ENCODE results near the gene SGPL1.
"Not testable (repeated sequence)": the region's sequence is repeated elsewhere in the genome, so short reads cannot be mapped to it uniquely, and the experiment has no call there.

Gene SGPL1

DNA sequence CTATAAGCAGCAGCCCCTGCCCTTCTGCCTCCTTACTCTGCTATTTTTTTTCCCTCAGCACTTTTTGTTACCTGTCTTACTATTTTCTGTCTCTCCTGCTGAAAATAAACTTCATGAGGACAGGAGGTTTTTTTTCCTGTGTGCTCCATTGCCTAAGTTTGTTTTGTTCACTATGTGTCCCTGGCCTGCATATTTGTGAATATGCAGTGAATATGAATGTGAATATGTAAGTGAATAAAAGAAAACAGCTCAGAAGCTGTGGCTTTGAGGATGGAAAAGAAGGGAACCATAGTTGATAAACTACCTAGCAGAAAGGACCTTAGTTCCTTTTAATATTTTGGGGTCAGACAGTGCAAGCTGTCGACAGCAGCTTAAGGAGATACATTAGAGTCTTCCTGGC lies 37.7 kb downstream of the SGPL1 start:
- TF ChIP-seq, protein P1, sequence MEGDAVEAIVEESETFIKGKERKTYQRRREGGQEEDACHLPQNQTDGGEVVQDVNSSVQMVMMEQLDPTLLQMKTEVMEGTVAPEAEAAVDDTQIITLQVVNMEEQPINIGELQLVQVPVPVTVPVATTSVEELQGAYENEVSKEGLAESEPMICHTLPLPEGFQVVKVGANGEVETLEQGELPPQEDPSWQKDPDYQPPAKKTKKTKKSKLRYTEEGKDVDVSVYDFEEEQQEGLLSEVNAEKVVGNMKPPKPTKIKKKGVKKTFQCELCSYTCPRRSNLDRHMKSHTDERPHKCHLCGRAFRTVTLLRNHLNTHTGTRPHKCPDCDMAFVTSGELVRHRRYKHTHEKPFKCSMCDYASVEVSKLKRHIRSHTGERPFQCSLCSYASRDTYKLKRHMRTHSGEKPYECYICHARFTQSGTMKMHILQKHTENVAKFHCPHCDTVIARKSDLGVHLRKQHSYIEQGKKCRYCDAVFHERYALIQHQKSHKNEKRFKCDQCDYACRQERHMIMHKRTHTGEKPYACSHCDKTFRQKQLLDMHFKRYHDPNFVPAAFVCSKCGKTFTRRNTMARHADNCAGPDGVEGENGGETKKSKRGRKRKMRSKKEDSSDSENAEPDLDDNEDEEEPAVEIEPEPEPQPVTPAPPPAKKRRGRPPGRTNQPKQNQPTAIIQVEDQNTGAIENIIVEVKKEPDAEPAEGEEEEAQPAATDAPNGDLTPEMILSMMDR (IDR thresholded peaks at IDR 0.05; ENCODE audit: insufficient read depth, low read length, poor library complexity, severe bottlenecking), result no peak
- no peaks in the 10 kb centered on the region; the same call in none of the 2 replicates for H3K36me3 ChIP-seq (ENCODE audit: control insufficient read depth, insufficient read depth, low read length)
- H3K4me3 ChIP-seq (replicated peaks; ENCODE audit: low read depth, low read length), result no peak overlapping the region

DNA sequence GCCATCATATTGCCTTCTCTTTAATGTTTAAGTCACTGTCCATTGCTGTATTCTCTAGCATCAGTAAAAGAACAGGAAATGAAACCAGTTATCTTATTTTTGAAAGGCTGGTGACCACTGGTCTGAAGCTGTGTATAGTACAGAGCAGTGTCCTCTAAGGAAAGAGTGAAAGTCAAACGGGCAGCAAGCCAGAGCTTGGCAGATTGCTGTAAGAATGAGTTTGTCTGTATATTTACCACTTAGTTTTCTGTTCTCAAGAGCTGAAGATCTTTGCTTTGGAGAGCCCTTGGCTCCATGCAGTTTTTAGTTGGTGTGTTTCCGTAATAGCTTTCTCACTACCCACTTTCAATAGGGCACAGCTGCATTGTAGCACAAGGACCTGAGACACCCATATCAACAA lies 40.7 kb downstream of the SGPL1 start:
- Histone ChIP-seq H3K36me3 (ENCODE audit: control insufficient read depth, insufficient read depth, low read length) (no peaks in the 10 kb centered on the region; the same call in none of the 2 replicates), H3K4me3 (replicated peaks; ENCODE audit: low read depth, low read length) (no peak overlapping the region), H3K27me3 (replicated peaks; ENCODE audit: control insufficient read depth, insufficient read depth, low read length) (no peaks in the 10 kb centered on the region)
- no peak for DNase-seq (ENCODE audit: extremely low read depth, insufficient read length)
- TF ChIP-seq, protein P1 (IDR thresholded peaks at IDR 0.05; ENCODE audit: insufficient read depth, low read length, poor library complexity, severe bottlenecking), result no peak

More for the DNA sequence above, 37.7 kb downstream of the SGPL1 start:
- DNase-seq (ENCODE audit: extremely low read depth, insufficient read length), result no peak
- no peaks in the 10 kb centered on the region for H3K27me3 ChIP-seq (replicated peaks; ENCODE audit: control insufficient read depth, insufficient read depth, low read length)

DNA sequence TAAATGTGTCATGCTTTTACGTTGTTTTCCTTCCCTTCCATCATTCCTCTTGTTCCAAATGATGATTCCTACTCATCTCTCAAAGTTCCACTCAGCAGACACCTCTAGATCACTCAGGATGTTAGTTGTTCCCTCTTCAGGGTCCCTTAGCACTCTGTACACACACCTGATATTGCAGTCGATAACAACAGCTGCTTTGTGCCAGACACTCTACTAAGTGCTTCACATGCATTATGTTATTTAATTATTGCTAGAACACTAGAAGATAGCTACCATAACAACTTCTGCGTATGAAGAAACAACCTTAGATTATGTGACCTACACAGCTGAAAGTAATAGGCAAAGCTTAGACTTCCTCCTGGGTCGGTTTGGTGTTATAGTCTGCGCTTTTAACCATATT lies 43.0 kb downstream of the SGPL1 start:
- no peak for DNase-seq (ENCODE audit: extremely low read depth, insufficient read length)
- TF ChIP-seq, protein P1 (IDR thresholded peaks at IDR 0.05; ENCODE audit: insufficient read depth, low read length, poor library complexity, severe bottlenecking), result no peak

DNA sequence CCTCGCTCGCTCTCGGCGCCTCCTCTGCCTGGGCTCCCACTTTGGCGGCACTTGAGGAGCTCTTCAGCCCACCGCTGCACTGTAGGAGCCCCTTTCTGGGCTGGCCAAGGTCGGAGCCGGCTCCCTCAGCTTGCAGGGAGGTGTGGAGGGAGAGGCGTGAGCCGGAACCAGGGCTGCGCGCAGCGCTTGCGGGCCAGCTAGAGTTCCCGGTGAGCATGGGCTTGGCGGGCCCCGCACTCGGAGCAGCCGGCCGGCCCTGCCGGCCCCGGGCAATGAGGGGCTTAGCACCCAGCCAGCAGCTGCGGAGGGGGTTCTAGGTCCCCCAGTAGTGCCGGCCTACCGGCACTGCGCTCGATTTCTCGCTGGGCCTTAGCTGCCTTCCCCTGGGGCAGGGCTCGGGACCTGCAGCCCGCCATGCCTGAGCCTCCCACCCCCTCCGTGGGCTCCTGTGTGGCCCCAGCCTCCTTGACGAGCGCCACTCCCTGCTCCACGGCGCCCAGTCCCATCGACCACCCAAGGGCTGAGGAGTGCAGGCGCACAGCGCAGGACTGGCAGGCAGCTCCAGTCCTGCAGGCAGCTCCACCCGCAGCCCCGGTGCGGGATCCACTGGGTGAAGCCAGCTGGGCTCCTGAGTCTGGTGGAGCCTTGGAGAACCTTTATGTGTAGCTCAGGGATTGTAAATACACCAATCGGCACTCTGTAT lies 45.9 kb downstream of the SGPL1 start:
- not testable (repeated sequence) for DNase-seq (ENCODE audit: extremely low read depth, insufficient read length)

More for the DNA sequence above, 43.0 kb downstream of the SGPL1 start:
- Histone ChIP-seq H3K36me3 (ENCODE audit: control insufficient read depth, insufficient read depth, low read length) (no peaks in the 10 kb centered on the region; the same call in none of the 2 replicates), H3K27me3 (replicated peaks; ENCODE audit: control insufficient read depth, insufficient read depth, low read length) (no peaks in the 10 kb centered on the region), H3K4me3 (replicated peaks; ENCODE audit: low read depth, low read length) (no peak overlapping the region)

DNA sequence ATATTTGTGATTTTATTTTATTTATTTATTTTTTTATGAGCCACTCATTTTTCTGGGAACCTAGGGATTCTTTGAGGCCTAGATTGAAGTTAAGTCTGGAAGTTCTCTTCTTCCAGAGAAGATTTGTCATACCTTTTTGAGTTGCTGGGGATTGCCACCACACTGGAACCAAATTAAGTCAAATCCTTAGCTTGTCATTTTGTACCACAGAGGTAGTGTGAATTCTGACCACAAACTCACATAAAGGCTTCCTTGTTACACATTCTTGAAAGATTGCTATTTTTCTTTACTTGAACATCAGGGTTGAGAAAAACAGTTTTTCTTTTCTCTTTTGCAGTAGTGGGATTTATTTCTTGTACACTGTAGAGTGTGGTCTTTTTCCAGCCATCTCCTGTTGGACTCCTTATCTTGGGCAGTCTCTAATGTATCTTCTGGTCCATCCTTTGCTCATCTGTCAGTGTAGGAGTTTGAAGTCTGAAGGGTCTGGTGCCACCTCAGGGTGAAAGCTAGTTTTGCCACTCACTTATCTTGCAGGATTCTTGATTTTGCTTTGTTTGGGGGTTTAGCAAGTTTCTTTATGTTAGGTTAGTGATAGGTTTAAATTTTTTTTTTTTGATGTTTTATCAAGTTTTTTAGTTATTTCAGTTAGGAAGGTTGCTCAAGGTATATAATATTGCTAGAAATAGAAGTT lies 47.9 kb downstream of the SGPL1 start:
- H3K4me3 ChIP-seq (replicated peaks; ENCODE audit: low read depth, low read length), result no peak overlapping the region
- TF ChIP-seq, protein P1 (IDR thresholded peaks at IDR 0.05; ENCODE audit: insufficient read depth, low read length, poor library complexity, severe bottlenecking), result no peak
- no peaks in the 10 kb centered on the region; the same call in 1 of the 2 replicates for H3K36me3 ChIP-seq (ENCODE audit: control insufficient read depth, insufficient read depth, low read length)
- no peaks in the 10 kb centered on the region for H3K27me3 ChIP-seq (replicated peaks; ENCODE audit: control insufficient read depth, insufficient read depth, low read length)
- DNase-seq (ENCODE audit: extremely low read depth, insufficient read length), result no peak

More for the DNA sequence above, 45.9 kb downstream of the SGPL1 start:
- H3K36me3 ChIP-seq (ENCODE audit: control insufficient read depth, insufficient read depth, low read length); H3K27me3 ChIP-seq (replicated peaks; ENCODE audit: control insufficient read depth, insufficient read depth, low read length); H3K4me3 ChIP-seq (replicated peaks; ENCODE audit: low read depth, low read length): not testable (repeated sequence)

DNA sequence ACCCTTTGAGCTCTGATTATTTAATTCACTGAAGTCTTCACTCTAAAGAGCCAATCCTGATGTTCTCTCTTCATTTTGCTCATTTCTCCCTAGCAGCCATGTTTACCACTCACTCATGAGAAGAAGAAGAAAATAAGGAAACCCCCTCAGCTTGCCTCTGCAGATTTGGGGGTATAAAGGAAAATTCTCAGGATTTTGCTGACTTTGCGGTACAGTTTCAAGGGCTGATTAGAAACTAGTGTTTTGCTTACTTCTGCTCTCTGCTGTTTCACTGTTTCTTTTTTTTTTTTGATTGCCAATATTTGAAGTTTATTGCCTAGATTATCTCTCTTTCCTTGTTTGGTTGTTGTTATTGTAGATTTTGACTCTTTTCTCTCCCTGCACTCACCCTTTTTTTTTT lies 49.2 kb downstream of the SGPL1 start:
- Histone ChIP-seq H3K27me3 (replicated peaks; ENCODE audit: control insufficient read depth, insufficient read depth, low read length) (no peaks in the 10 kb centered on the region), H3K36me3 (ENCODE audit: control insufficient read depth, insufficient read depth, low read length) (no peaks in the 10 kb centered on the region), H3K4me3 (replicated peaks; ENCODE audit: low read depth, low read length) (no peak overlapping the region)
- TF ChIP-seq, protein P1 (IDR thresholded peaks at IDR 0.05; ENCODE audit: insufficient read depth, low read length, poor library complexity, severe bottlenecking), result no peak
- DNase-seq (ENCODE audit: extremely low read depth, insufficient read length), result no peak
